Mesodermal cell (in vitro differentiated cells): ENCODE measurements around the gene LRRC8A.
"Not testable (repeated sequence)": the region's sequence is repeated elsewhere in the genome, so short reads cannot be mapped to it uniquely, and the experiment has no call there.

Experiments
- H3K27ac ChIP-seq: 2 replicates; pipeline ENCODE4 v1.7.0; 2013; ENCODE audit warnings: mild to moderate bottlenecking, low read depth, low read length, moderate library complexity; ENCODE audit not compliant: severe bottlenecking
- H3K36me3 ChIP-seq: 2 replicates; pipeline ENCODE4 v1.7.1; 2013; ENCODE audit warnings: mild to moderate bottlenecking, low read length, moderate library complexity; ENCODE audit not compliant: control insufficient read depth, insufficient read depth
- H3K4me1 ChIP-seq: one replicate; pipeline ENCODE4 v1.7.1; 2013; ENCODE audit warnings: mild to moderate bottlenecking, low read length; ENCODE audit not compliant: insufficient read depth, control insufficient read depth, poor library complexity, severe bottlenecking
- H3K4me3 ChIP-seq: 2 replicates; pipeline ENCODE4 v1.7.0; 2013; ENCODE audit warnings: low read length, control low read depth, mild to moderate bottlenecking; ENCODE audit not compliant: insufficient read depth, poor library complexity, severe bottlenecking; ENCODE audit errors: extremely low read depth
- H3K9me3 ChIP-seq: 2 replicates; pipeline ENCODE4 v1.7.1; 2013; ENCODE audit warnings: mild to moderate bottlenecking, low read length, moderate library complexity; ENCODE audit not compliant: control insufficient read depth
- WGBS, 2 experiments: methylation state at CpG; one replicate each; pipeline ENCODE4 v1.1.5; 2013; ENCODE audit warnings: missing lambda C conversion rate in 2 of 2; ENCODE audit not compliant: insufficient coverage in 2 of 2; 5-methylcytosine and 5-hydroxymethylcytosine counted together

LRRC8A gene

GRCh38 chr9:128870128-128870940, 11.6 kb upstream of the LRRC8A start:
- whole genome bisulfite sequencing, 2 experiments: 90 to 100% methylated on average over 2 of the region's 7 CpGs
- H3K9me3 ChIP-seq: no peaks in the 10 kb centered on the region
- H3K4me1 ChIP-seq: no peaks in the 10 kb centered on the region
- H3K27ac ChIP-seq: no peak overlapping the region
- H3K4me3 ChIP-seq: no peak overlapping the region
- H3K36me3 ChIP-seq: peaks cover 31% of the 10 kb centered on the region

- WGBS, 2 experiments: 75 to 87% methylated on average over 7 of the region's 7 CpGs
- H3K4me3 ChIP-seq, H3K9me3 ChIP-seq, H3K27ac ChIP-seq, H3K4me1 ChIP-seq: not testable (repeated sequence)
- H3K36me3 ChIP-seq: peaks cover 31% of the 10 kb centered on the region
Observed at GRCh38 chr9:128870941-128871265, 11.0 kb upstream of the LRRC8A start.

GRCh38 chr9:128877852-128878251, 4.1 kb upstream of the LRRC8A start:
- WGBS, 2 experiments: 96 to 100% methylated on average over 2 to 5 of the region's 5 CpGs
- H3K9me3 ChIP-seq: no peaks in the 10 kb centered on the region
- H3K4me1 ChIP-seq: no peaks in the 10 kb centered on the region
- H3K4me3 ChIP-seq: no peak overlapping the region
- H3K27ac ChIP-seq: no peak overlapping the region
- H3K36me3 ChIP-seq: peaks cover 4% of the 10 kb centered on the region

- Histone ChIP-seq H3K4me1 (peaks cover 33% of the 10 kb centered on the region), H3K27ac (peak overlapping the region; percentile 89), H3K4me3 (peak overlapping the region; percentile 96), H3K9me3 (no peaks in the 10 kb centered on the region), H3K36me3 (peaks cover 34% of the 10 kb centered on the region)
- 0 to 4% methylated on average over 10 of the region's 19 CpGs for WGBS, 2 experiments
Observed at GRCh38 chr9:128882677-128883603, 1.0 kb downstream of the LRRC8A start.

- Histone ChIP-seq H3K4me3 (peak overlapping the region; percentile 96), H3K27ac (no peak overlapping the region), H3K36me3 (peaks cover 46% of the 10 kb centered on the region), H3K4me1 (peaks cover 44% of the 10 kb centered on the region), H3K9me3 (no peaks in the 10 kb centered on the region)
- 96 to 100% methylated on average over 2 of the region's 2 CpGs for WGBS, 2 experiments
Observed at GRCh38 chr9:128884164-128884563, 2.2 kb downstream of the LRRC8A start.

- Histone ChIP-seq H3K27ac (peak overlapping the region; percentile 78), H3K36me3 (peaks cover 56% of the 10 kb centered on the region), H3K9me3 (no peaks in the 10 kb centered on the region), H3K4me1 (peaks cover 44% of the 10 kb centered on the region), H3K4me3 (no peak overlapping the region)
- 83 to 88% methylated on average over 5 to 6 of the region's 8 CpGs for WGBS, 2 experiments
Observed at GRCh38 chr9:128885376-128885775, 3.4 kb downstream of the LRRC8A start.

- Histone ChIP-seq H3K4me3 (no peak overlapping the region), H3K36me3 (peaks cover 61% of the 10 kb centered on the region), H3K27ac (peak overlapping the region; percentile 78), H3K4me1 (peaks cover 44% of the 10 kb centered on the region), H3K9me3 (no peaks in the 10 kb centered on the region)
- WGBS, 2 experiments: 88 to 91% methylated on average over 13 to 15 of the region's 15 CpGs
Observed at GRCh38 chr9:128885798-128886197, 3.9 kb downstream of the LRRC8A start.

- peak overlapping the region; percentile 78 for H3K27ac ChIP-seq
- H3K36me3 ChIP-seq: peaks cover 66% of the 10 kb centered on the region
- WGBS, 2 experiments: 83 to 86% methylated on average over 12 to 13 of the region's 13 CpGs
- peaks cover 44% of the 10 kb centered on the region for H3K4me1 ChIP-seq
- H3K9me3 ChIP-seq: no peaks in the 10 kb centered on the region
- no peak overlapping the region for H3K4me3 ChIP-seq
Observed at GRCh38 chr9:128886211-128886891, 4.4 kb downstream of the LRRC8A start.

GRCh38 chr9:128887049-128887448, 5.1 kb downstream of the LRRC8A start:
- Histone ChIP-seq H3K4me1 (peaks cover 47% of the 10 kb centered on the region), H3K36me3 (peaks cover 73% of the 10 kb centered on the region), H3K9me3 (no peaks in the 10 kb centered on the region), H3K4me3 (no peak overlapping the region), H3K27ac (peak overlapping the region; percentile 78)
- WGBS, 2 experiments: 100% methylated on average over 1 to 2 of the region's 3 CpGs

- H3K27ac ChIP-seq: peak overlapping the region; percentile 45
- 26 to 30% methylated on average over 6 to 9 of the region's 9 CpGs for WGBS, 2 experiments
- H3K4me1 ChIP-seq: peaks cover 51% of the 10 kb centered on the region
- H3K9me3 ChIP-seq: no peaks in the 10 kb centered on the region
- peaks cover 82% of the 10 kb centered on the region for H3K36me3 ChIP-seq
- H3K4me3 ChIP-seq: no peak overlapping the region
Observed at GRCh38 chr9:128887914-128888350, 6.0 kb downstream of the LRRC8A start.
